PFSK-1 (cell line): Measurements from ENCODE around the gene CHD5.

Source experiments
- FOXP2 ChIP-seq: optimal IDR thresholded peaks from 2 replicates; pipeline ENCODE3; 2011; ENCODE audit warnings: borderline replicate concordance, control low read depth, inconsistent platforms; ENCODE audit not compliant: insufficient read depth; ENCODE audit errors: extremely low read length, extremely low read depth
- POLR2AphosphoS5 ChIP-seq: IDR thresholded peaks from 2 replicates; pipeline ENCODE4 v1.6.1; 2012; ENCODE audit warnings: low read depth, mild to moderate bottlenecking, control low read depth, low read length, moderate library complexity
- REST ChIP-seq, 2 experiments: IDR thresholded peaks; 2 replicates each; pipeline versions ENCODE4 v1.6.1 to v1.8.0; 2011 to 2012; ENCODE audit warnings: low read depth in 2 of 2, low read length in 2 of 2, control low read depth in 1 of 2, inconsistent platforms in 1 of 2, mild to moderate bottlenecking in 1 of 2, moderate library complexity in 1 of 2; ENCODE audit not compliant: insufficient read depth in 1 of 2
- SIN3A ChIP-seq: IDR thresholded peaks from 2 replicates; pipeline ENCODE4 v1.6.1; 2012; ENCODE audit warnings: mild to moderate bottlenecking, low read length, moderate library complexity, borderline replicate concordance; ENCODE audit not compliant: insufficient read depth
- TAF1 ChIP-seq: IDR thresholded peaks from 2 replicates; pipeline ENCODE4 v1.6.1; 2012; ENCODE audit warnings: low read length, control low read depth, borderline replicate concordance; ENCODE audit not compliant: insufficient read depth

Gene CHD5

GRCh38 chr1:6175411-6175828 lies 4.7 kb downstream of the CHD5 start:
- TF ChIP-seq REST (IDR thresholded peaks at IDR 0.05; ENCODE audit: insufficient read depth in 1 of 2, low read depth in 2 of 2, low read length in 2 of 2) (no peak), FOXP2 (no peak), POLR2AphosphoS5 (no peak), TAF1 (no peak), SIN3A (no peak)

GRCh38 chr1:6174621-6175410 lies 5.3 kb downstream of the CHD5 start:
- TF ChIP-seq SIN3A (no peak), TAF1 (no peak), FOXP2 (no peak), REST (IDR thresholded peaks at IDR 0.05; ENCODE audit: insufficient read depth in 1 of 2, low read depth in 2 of 2, low read length in 2 of 2) (no peak), POLR2AphosphoS5 (no peak)

- TF ChIP-seq TAF1 = no peak
- TF ChIP-seq FOXP2 = no peak
- no peak for TF ChIP-seq REST (IDR thresholded peaks at IDR 0.05; ENCODE audit: insufficient read depth in 1 of 2, low read depth in 2 of 2, low read length in 2 of 2)
- TF ChIP-seq SIN3A = no peak
- no peak for TF ChIP-seq POLR2AphosphoS5
Measured at GRCh38 chr1:6172549-6172948, 7.6 kb downstream of the CHD5 start.

- TF ChIP-seq POLR2AphosphoS5 = no peak
- TF ChIP-seq TAF1 = no peak
- peak in 1 of 2 experiments; percentile 53; a peak in 1 of 4 replicates for TF ChIP-seq REST (IDR thresholded peaks at IDR 0.05; ENCODE audit: insufficient read depth in 1 of 2, low read depth in 2 of 2, low read length in 2 of 2)
Measured at GRCh38 chr1:6171548-6172124, 8.5 kb downstream of the CHD5 start.

GRCh38 chr1:6170742-6171201 lies 9.3 kb downstream of the CHD5 start:
- no peak for TF ChIP-seq TAF1
- TF ChIP-seq POLR2AphosphoS5 = no peak
- TF ChIP-seq REST (IDR thresholded peaks at IDR 0.05; ENCODE audit: insufficient read depth in 1 of 2, low read depth in 2 of 2, low read length in 2 of 2) = no peak
- no peak for TF ChIP-seq SIN3A
- TF ChIP-seq FOXP2 = no peak
